ENCODE data around the gene ANKZF1.
A peak's percentile ranks its signal among the peaks of the same experiment; 100 is the strongest.

GRCh38 chr2:219279151-219279915 is 49.7 kb downstream of the ANKZF1 start, which contains the start of gene DNAJB2:
- peak in 1 of 7 experiments; percentile 13 for TF ChIP-seq CTCF (IDR thresholded peaks at IDR 0.05)
- peak in 2 of 4 donors; percentile 21 to 72 for TF ChIP-seq POLR2A (IDR thresholded peaks at IDR 0.05)
